Stimulated activated CD4-positive, alpha-beta T cell treated with anti-CD3 and anti-CD28 coated beads, TNF-alpha, amount 100 ng/mL, for 24 hours (primary cell): ENCODE measurements around the gene SMIM34.
"Not testable (repeated sequence)": the region's sequence is repeated elsewhere in the genome, so short reads cannot be mapped to it uniquely, and the experiment has no call there.

Source experiments
- DNase-seq, 3 experiments: peaks; one replicate each; pipeline ENCODE4 v3.0.0-alpha.2; 2020; ENCODE audit warnings: low read depth in 3 of 3

The SMIM34 gene, protein sequence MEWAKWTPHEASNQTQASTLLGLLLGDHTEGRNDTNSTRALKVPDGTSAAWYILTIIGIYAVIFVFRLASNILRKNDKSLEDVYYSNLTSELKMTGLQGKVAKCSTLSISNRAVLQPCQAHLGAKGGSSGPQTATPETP

DNA sequence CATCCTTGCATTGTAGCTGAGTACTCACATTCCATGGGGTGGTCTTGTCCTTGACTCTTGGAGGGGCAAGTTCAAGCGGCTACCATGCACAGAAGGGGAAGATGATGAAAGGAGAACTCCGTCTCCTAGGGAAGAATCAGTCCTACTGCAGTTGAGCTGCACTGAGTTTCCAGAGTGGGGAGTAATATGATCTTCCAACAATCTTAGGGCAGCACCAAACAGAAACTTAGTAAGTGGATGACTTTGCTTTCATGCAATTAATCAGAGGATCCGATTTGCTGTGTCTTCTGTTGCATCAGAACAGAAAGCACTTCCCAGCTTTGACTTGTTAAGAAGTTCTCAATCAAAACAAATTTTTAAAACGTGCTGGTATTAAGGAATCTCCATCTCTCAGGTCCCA lies at the start of gene SMIM34:
Gene SMIM34 (minus strand): TSS at position 147 of the 400 bp plus-strand sequence. CDS start 112 bp downstream, at position 35.
- DNase-seq: not testable (repeated sequence)

DNA sequence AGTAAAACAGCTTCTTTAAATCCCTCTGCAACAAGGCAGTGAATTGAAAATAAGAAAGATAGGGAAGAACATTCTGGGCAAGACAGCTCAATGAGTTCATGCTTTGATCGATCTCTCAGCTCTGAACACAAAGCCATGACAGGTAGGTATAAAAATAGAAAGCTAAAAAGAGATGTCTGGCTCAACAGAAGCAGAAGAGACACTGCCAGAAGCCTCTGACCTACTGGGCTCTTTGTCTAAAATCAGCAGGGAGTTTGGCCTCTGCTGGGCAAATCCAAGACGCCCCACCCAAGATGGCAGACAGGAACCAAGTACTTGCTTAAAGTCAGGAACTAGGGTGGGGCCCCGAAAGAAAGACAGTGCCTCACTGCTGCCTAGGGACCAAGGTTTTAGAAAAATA lies 43.6 kb upstream of the SMIM34 start:
- DNase-seq: not testable (repeated sequence)

DNA sequence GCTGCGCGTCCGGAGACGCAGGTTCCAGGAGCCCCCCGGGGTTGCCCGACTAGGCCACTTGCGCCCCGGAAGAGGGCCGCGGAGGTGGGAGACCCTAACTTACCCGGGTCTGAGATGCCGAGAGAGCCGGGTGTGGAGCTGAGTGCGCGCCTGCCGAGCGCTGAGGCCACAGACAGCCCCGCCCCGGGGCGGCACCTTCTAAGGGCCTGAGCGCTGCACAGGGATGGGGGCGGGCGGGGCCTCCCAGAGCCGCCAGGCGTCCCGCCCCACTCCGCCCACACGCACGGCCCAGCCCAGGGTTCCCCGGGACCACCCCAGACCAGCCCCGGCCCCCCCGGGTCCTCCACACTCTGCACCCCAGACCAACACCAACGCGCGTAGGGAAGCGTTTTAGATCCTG lies 35.7 kb upstream of the SMIM34 start:
- DNase-seq: not testable (repeated sequence)

DNA sequence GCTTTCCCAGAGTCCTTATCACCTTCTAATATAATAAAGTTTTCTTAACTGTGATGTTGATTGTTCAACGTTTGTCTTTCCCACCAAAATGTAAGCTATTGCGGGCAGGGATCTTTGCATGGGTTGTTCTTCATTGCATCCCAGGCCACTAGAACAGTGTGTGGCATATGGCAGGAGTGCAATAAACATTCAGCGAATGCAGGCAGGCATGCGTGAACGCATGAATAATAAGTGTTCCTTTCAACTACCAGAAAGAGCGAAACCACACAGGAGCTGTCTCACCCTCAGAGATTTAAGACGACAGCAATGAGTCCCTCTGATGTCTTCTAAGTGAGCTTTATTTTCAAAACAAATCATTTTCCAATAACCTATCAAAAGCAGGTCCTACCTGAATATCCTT lies 34.5 kb upstream of the SMIM34 start:
- DNase-seq: not testable (repeated sequence)

DNA sequence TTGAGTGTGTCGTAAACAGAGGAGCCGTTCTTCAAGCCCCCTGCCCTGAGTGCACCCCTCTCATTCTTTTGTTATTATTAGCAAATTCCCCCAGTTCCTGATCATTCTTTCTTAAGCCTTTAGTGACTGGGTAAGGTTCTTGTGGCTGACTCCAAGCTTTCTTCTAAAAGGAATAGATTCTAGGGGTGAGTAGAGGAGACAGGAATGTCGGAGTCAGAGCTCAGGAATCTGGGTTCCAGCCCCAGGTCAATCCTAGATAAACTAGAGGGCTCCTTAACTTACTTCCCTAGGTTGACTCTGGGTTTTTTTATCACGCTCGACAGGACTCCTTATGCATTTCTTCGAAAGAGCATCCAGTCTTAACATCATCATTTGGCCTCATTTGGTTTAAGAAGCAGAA lies 32.4 kb upstream of the SMIM34 start:
- DNase-seq: not testable (repeated sequence)

DNA sequence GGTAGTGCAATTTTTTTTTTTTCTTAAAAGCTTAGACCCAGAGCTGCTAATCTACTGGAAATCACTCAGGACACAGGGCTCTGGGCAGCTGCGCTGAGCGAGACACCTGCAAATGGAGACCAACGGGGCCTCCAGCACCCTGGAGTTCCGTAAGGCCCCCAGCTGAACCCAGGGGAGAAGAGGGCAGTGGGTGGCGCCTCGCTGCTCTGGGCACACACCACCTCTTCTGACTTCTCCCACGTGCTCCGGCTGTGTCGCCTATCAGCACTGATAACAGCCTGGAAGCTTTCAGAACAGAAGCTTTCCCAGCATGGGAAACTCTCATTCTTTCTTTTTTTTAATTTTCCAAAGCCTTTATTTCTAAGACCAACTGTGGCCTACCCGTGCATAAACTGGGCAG lies 31.9 kb upstream of the SMIM34 start:
- not testable (repeated sequence) for DNase-seq

DNA sequence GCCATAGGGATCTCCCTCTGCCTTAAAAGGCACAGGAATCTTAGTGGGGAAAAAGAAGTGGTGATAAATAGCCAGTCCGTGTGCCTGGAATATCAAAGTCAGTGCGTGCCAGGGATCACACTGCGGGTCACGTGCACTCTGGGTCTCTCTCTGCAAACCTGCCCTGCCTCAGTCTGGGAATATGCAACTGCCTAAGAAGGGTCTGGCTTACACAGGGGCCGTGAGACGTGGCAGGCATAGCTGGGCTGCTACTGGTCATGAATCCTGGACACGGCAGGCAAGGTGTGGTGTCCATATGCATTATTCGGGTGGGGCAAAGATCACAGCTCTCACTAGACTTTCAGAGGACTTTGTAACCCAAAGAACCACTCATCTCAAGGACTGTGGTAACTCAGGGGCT lies 23.3 kb upstream of the SMIM34 start:
- DNase-seq: not testable (repeated sequence)

DNA sequence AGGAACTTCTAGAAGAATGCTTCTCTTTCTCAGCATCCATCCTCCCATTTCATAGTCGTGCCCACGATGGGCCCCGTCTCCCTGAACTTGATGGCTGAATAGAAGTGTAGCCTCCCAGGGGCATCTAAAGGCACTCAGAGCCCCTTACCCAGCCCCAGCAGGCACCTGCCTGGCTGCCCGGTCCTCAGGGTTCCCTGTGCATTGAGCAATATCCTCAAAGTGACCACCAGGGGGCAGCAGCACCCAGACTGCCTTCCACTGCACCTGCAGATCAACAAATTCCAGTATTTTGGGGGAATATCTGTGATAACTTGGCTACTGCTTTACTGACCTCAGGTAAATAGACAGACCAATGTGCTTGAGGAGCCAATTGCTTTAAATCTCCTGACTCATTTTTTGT lies 19.7 kb upstream of the SMIM34 start:
- not testable (repeated sequence) for DNase-seq

DNA sequence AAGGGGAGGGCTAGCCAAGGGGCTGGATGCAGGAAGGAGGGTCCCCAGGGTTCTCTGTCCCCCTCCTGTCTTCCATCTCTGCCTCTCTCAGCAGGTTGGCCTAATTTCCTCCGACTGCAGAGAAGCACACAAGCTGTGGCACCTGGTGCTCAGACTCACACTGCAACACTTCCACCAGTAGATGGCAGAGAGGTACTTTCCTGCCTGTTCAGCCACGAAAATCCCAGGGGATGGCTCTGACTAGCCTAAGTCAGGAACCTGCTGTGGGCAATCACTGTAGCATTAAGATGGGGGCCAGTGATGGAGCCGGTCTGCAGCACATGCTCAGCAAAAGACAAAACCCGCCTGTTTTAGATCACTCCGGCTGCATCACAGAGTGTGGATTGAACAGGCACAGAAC lies 6.0 kb upstream of the SMIM34 start:
- not testable (repeated sequence) for DNase-seq

DNA sequence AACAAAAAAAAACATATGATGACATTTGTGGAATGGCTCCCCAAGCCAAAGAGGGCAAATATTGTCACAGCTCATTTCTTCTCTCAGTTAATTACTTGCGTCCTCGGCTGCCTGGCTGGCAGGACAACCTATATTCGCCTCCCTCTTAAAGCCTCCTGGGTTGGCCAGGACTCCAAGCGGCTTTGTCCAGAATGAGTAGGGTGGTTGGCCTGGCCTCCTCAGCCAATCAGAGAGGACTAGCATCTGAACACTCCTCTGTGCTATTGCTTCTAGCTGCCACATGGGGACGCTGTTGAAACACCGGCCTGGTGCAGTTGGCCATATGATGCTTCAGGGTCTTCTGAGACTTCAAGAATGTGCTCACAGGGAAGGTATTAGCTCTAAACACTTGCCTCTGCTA lies 4.7 kb upstream of the SMIM34 start:
- DNase-seq: not testable (repeated sequence)

DNA sequence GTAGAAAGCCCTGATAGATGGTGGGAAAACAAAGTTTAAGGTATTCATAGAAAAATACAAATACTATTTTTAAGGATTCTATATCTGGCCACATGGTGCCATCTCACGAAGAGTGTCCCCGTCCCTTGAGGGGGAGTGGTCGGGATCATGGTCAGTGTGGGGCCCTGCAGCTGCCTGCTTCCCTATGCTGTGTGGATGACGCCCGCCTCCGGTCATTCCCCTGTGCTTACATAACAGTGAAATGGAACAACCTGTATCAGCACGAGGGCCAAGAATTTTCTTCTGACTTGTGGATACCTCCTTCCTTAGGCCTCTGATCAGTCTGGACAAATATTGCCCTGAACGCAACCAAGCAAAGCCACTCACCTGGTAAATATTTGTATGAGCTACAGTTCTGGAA lies 3.6 kb upstream of the SMIM34 start:
- DNase-seq: not testable (repeated sequence)

DNA sequence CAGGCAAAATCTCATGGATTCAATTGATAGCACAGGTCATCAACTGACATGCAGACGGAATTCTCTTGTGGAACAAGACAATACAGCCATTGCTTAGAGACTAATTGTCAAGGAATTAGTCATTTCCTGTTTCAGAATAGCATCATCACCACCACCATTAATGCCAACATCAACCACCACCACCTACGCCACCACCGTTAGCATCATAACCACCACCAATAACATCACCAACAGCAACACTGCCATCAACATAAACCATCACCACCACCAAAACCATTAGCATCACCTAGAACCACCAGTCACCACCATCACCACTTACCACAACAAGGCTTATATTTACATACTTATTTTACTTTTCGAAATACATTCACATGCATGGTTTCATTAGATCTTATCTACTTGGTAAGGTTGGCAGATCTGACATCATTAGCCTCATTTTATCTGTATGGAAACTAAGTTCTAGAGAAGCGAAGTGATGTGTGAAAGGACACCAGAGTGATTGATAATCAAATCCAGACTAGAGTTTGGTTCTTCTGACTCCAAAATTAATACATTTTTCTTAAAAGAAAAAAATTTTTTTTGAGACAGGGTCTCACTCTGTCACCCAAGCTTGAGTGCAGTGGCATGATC lies 6.2 kb downstream of the SMIM34 start:
- not testable (repeated sequence) for DNase-seq

DNA sequence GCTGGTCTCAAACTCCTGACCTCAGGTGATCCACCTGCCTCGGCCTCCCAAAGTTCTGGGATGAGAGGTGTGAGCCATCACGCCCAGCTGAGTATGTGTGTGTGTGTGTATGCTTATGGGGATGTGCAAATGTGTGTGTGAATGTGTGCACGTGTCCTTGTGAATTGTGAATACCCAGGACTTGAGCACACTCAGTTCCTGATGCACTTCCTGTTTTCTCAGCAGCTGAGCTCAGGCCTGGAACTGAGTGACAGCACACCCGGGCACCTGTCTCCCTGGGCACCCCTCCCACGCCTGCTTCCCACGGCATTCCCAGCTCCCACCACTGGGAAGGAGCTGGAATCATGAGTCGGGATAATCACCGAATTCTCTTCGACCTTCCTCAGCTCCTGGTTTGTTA lies 16.5 kb downstream of the SMIM34 start:
- DNase-seq: not testable (repeated sequence)

DNA sequence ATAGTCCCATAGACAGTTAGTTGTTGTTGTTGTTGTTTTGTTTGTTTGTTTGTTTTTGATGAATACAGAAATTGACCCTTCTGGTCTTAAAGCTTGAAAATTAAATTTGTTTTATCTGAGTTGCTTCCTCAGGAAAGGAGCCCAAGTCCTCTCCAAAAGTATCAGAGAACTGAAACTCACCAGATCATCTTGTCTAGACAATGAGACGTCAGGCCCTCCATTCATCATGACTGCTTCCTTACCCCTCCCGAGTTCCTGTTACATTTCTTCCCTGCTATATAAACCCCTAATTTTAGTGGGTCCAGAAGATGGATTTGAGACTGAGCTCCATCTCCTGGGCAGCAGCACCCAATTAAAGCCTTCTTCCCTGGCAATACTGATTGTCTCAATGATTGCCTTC lies 17.1 kb downstream of the SMIM34 start:
- not testable (repeated sequence) for DNase-seq

DNA sequence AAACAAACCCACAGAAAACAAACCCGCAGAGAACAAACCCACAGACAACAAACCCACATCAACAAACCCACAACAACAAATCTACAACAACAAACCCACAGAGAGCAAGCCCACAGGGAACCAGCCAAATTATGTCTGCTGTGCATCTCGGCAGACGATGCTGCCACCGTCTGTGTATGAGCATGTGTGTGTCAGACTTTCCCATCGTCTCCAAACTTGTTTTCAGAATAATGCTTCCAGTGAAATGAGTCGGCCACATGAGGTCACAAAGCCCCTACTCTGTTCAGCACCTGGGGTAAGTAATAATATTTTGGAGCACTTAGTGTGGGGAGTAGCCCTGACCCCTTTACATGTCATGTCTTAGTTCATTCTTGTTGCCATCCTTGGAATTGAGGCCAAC lies 17.6 kb downstream of the SMIM34 start:
- not testable (repeated sequence) for DNase-seq

DNA sequence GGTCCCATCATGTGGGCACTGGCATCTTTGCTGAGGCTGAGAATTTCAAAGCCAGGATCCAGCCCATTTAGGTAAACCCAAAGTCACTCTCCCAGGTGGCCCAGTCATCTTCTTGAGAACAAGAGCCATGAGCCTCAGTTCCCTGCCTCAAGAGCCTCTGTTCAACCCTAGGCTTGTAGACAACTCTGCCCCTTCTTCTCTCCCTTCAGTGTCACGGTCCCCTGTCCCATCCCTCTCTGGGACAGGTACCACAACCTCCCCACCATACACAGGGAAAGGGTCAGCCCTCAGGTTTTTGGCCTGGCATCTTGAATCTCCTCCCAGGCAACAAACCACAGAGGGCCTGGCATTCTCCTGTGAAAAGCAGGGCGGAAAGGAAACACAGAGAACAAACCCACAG lies 18.1 kb downstream of the SMIM34 start:
- not testable (repeated sequence) for DNase-seq

DNA sequence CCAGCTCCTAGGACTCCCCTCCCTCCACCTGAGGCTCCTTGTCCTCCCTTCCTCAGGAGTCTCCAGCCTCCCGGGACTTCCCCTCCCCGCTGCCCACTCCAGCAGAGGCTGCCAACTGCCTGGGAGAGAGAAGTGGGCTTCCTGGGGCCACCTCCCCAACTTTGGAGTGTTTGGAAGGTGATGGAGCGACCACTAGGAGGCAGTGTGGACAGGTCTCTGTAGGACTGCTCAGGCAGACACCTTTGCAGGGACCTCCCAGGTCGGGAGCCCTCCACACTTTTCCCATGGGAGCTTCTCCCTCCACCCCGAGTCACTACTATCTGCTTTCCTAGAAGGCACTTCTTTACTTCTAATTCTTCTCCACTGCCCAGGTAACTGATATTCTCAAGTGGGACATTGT lies 19.0 kb downstream of the SMIM34 start:
- DNase-seq: not testable (repeated sequence)

DNA sequence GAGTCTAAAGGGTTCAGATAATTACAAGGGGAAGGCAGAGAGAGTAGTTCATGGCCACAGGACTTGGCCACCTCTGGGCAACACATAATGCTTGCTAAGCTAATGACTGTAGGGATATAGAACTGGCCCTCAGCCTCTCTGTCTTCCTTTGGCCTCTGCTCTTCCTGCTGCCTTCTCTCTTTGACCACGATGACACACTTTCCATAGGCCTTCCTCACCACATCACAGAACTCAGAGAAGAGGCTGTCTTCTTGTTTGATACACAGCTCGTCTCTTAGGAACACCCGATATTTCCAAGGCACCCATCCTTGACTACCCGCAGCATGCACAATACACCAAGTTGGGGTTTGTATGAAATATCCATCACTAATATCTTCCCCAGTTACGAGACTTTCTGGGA lies 23.2 kb downstream of the SMIM34 start:
- not testable (repeated sequence) for DNase-seq

DNA sequence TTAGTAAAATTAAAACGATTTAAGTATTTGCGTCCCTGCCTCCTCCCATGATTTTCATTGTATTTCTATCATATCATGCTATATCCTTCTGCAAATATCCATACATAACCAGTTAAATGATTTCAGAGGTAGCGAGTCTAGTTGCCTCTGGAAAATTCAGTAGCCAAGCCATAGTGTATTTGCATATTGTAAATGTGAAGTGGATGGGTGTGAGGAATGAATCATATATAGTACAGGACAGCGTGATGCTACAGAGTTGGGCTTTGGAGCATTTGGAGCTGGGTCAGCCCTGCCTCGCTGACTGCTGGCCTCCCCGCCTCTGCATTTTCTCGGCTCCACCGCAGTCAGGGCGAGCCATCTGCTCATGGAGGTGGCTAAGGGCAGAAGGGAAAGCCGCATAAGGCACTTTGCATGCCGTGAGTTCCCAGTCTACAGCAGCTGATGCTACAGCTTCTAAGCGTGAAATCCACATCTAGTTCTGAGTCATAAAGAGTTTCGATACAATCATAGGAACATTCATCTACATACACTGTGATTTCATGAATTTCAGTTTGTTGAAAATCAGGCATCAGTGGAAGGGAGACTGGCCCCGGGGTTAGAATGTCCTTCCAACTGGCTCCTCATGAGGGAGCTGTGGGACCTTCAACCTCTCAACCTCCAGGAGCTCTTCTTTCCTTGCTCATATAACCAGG lies 39.9 kb downstream of the SMIM34 start:
- not testable (repeated sequence) for DNase-seq

DNA sequence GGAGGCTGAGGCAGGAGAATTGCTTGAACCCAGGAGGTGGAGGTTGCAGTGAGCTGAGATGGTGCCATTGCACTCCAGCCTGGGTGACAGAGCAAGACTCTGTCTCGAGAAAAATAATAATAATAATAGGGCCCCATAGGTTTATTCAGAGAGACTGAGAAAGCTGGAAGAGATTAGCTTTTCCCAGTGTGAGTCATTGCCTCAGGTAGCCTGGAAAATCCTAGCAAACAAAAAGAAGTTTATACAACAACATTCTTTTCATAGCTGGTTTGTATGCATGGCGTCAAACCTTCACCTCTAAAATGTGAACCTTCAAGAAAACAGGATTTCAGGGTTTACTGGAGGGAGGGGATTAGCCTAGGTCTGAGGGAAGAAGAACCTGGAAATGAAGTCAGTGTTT lies 40.6 kb downstream of the SMIM34 start:
- not testable (repeated sequence) for DNase-seq

DNA sequence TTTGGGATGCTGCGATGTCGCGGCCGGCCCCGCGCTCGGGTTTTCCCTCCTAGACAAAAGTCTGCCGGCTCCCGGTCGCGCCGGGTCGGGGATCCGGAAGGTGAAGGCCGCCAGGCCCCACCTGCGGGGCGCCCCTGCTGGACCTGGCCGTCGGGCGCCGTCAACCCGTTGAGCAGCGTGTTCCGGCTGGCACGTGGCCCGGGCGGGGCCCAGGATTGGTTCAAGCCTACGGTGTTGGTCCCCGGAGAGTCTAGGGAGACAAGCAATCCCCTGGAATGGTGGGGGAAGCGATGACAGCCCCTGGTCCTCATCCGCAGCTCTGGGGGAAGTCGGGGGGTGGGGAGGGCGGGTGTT lies 48.2 kb downstream of the SMIM34 start:
- not testable (repeated sequence) for DNase-seq

DNA sequence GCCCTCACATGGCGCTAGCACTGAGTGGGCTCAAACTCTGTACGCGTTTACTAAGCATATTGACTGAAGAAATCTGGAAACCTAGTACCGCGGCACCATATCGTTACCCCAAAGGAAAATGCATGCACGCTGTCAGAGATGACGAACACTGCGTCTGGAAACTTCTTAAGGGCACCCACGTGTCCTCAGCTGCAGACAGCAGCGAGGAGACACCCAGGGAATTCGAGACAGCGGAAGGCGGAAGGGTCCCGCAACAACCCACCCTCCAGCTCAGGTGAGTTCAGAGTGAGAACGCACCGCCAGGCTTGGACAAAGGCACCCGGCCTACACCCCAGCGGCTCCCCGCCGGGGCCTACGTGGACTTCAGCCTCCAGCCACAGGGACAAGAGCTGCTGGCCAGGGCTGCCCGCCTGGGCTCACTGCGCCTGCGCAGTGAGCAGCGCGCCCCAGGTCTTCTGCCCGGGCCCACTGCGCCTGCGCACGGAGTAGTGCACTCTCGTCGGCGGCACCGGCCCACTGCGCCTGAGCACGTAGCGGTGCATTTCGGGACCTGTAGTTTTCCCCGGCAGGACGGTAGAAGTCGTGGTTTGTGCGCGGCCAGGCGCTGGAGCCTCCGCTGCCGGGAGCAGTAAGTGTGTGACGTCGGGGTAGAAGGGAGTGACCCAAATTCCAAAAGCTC lies 48.7 kb downstream of the SMIM34 start, which contains the start of gene SMIM11:
Gene SMIM11 (plus strand): TSS at position 568 of the 679 bp plus-strand sequence. CDS start 3,998 bp downstream, outside the sequence.
- DNase-seq: not testable (repeated sequence)
